Esophagus squamous epithelium (tissue), 4 donors: Measurements from ENCODE around the gene FCHSD1.

Experiments used
- CTCF ChIP-seq, 6 experiments: fragments of 450-650 bp in 4 of 6; fragments of 200-600 bp in 2 of 6; sonication (generic) in 2 of 6; IDR thresholded peaks; one replicate each; pipeline ENCODE4 v1.5.1; 2016 to 2019; ENCODE audit warnings: antibody characterized with exemption in 6 of 6, mild to moderate bottlenecking in 4 of 6, moderate library complexity in 4 of 6
- POLR2A ChIP-seq, 4 donors: fragments of 450-650 bp; IDR thresholded peaks; one replicate each; pipeline ENCODE4 v1.6.1; 2017; ENCODE audit warnings: antibody characterized with exemption in 4 of 4, mild to moderate bottlenecking in 4 of 4, moderate library complexity in 3 of 4

GRCh38 chr5:141697586-141697985, 46.4 kb upstream of the FCHSD1 start:
- TF ChIP-seq CTCF (IDR thresholded peaks at IDR 0.05) (no peak), POLR2A (IDR thresholded peaks at IDR 0.05) (no peak)
